ENCODE data around the gene SENP1. TPM values are rescaled to one million over a fixed set of nuclear protein-coding genes. Genes with fewer than 3 reads are reported as not detected.

SENP1 gene
- total and polyA plus RNA-seq, 4 experiments from 2014 or later = 6.1 to 35.1 (median 19.3) TPM

DNA sequence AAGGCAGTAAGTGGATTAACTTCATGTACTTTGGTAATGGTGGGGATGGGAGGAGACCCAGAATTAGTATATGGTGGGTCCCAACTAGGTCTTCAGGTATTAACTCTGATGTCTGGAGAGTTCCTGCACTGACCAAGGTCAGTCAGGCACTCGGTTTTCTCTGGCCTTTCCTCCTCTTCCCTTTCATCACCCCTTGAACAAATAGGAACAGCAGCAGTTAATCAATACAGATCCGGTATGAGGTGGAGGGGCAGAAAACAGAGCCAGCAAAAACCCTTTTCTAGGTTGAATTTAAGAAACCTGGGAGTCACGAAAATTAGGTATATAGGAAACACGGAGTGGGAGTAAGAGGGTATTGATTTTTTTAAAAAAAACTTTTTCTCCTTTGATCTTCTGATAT lies 17.3 kb upstream of the SENP1 start:
- Mint-ChIP-seq H3K36me3 (peaks cover 17 to 23% of the 10 kb centered on the region in 2 donors), H3K4me3 (no peak overlapping the region), H3K27me3 (peaks cover 0 to 2% of the 10 kb centered on the region in 2 donors), H3K27ac (peak overlapping the region in 1 of 7 donors; percentile 23), H3K4me1 (peaks cover 18 to 27% (median 18%) of the 10 kb centered on the region in 4 donors), H3K9me3 (peaks cover 0 to 2% (median 0%) of the 10 kb centered on the region in 8 donors)
- H3K27me3 ChIP-seq (ENCODE audit: insufficient read depth, low read length) = no peaks in the 10 kb centered on the region
- intact Hi-C loops (cut with micrococcal nuclease) = no loop called here
- H3K27ac ChIP-seq (ENCODE audit: low read depth, low read length) = no peak overlapping the region
- H3K4me1 ChIP-seq (ENCODE audit: insufficient read depth, low read length) = peaks cover 15% of the 10 kb centered on the region
- DNase-seq = no peak
- H3K9me3 ChIP-seq (ENCODE audit: control insufficient read depth in 1 of 2, low read length in 2 of 2) = no peaks in the 10 kb centered on the region
- no peak overlapping the region for H3K4me3 ChIP-seq (ENCODE audit: low read length in 2 of 2)
- ChIA-PET POLR2A (ENCODE audit: partially characterized antibody) (no interaction called here), CTCF (ENCODE audit: partially characterized antibody) (no interaction called here)
- H3K36me3 ChIP-seq (ENCODE audit: insufficient read depth, low read length) = no peaks in the 10 kb centered on the region

DNA sequence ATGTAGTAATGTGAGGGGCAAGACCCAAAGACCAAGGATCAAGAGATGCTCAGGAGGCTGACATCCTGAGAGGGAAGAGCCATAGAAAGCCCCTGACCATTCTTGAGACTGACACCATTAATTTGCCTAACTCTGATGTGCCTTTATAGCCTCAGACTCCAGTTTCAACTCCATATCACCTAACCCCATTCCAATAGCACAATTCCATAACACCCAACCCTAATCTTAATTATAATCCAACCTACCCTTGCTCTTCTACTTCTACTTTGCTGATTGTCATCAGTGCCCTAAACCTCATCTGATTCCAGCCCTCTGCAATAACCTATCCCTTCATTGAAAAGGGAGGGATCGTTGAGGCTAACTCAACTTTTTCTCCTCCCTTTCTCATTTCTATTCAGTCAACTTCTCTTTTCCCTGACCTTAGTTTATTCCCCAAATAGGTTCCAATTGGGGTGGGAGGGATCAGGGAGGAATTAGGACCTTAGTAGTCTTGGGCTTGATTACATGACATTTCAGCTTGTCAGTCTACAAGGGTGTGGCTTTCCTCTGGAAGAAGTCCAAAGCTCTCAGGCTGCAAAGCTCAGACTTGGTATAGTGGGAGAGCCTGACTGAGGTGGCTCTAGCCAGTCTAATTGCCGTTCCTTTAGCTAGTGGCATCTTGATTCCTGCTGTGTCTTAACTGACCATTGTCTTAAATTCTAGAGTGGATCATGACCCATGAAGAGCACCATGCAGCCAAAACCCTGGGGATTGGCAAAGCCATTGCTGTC lies 16.4 kb upstream of the SENP1 start:
- Mint-ChIP-seq H3K27me3 (peaks cover 0 to 2% of the 10 kb centered on the region in 2 donors), H3K36me3 (peaks cover 11 to 19% of the 10 kb centered on the region in 2 donors), H3K9me3 (no peaks in the 10 kb centered on the region), H3K27ac (peak overlapping the region in 1 of 7 donors; percentile 11), H3K4me3 (no peak overlapping the region), H3K4me1 (peaks cover 18 to 28% (median 18%) of the 10 kb centered on the region in 4 donors)
- H3K4me1 ChIP-seq (ENCODE audit: insufficient read depth, low read length) = peaks cover 15% of the 10 kb centered on the region
- POLR2A ChIA-PET (ENCODE audit: partially characterized antibody) = no interaction called here
- intact Hi-C loops (cut with micrococcal nuclease) = no loop called here
- CTCF ChIA-PET (ENCODE audit: partially characterized antibody) = no interaction called here
- no peaks in the 10 kb centered on the region for H3K27me3 ChIP-seq (ENCODE audit: insufficient read depth, low read length)
- H3K27ac ChIP-seq (ENCODE audit: low read depth, low read length) = no peak overlapping the region
- no peak for DNase-seq
- no peaks in the 10 kb centered on the region for H3K36me3 ChIP-seq (ENCODE audit: insufficient read depth, low read length)
- H3K9me3 ChIP-seq (ENCODE audit: control insufficient read depth in 1 of 2, low read length in 2 of 2) = no peaks in the 10 kb centered on the region
- no peak overlapping the region for H3K4me3 ChIP-seq (ENCODE audit: low read length in 2 of 2)

GRCh38 chr12:48121522-48121921 lies 15.6 kb upstream of the SENP1 start:
- H3K27ac ChIP-seq (ENCODE audit: low read depth, low read length) = no peak overlapping the region
- H3K36me3 ChIP-seq (ENCODE audit: insufficient read depth, low read length) = no peaks in the 10 kb centered on the region
- Mint-ChIP-seq H3K36me3 (peaks cover 10 to 17% of the 10 kb centered on the region in 2 donors), H3K4me3 (peak overlapping the region in 1 of 8 donors; percentile 16), H3K27ac (peak overlapping the region in 1 of 7 donors; percentile 16), H3K27me3 (peaks cover 0 to 2% of the 10 kb centered on the region in 2 donors), H3K9me3 (no peaks in the 10 kb centered on the region), H3K4me1 (peaks cover 18 to 28% (median 18%) of the 10 kb centered on the region in 4 donors)
- peaks cover 15% of the 10 kb centered on the region for H3K4me1 ChIP-seq (ENCODE audit: insufficient read depth, low read length)
- intact Hi-C loops (cut with micrococcal nuclease) = no loop called here
- DNase-seq = no peak
- ChIA-PET POLR2A (ENCODE audit: partially characterized antibody) (no interaction called here), CTCF (ENCODE audit: partially characterized antibody) (no interaction called here)
- H3K4me3 ChIP-seq (ENCODE audit: low read length in 2 of 2) = no peak overlapping the region
- H3K27me3 ChIP-seq (ENCODE audit: insufficient read depth, low read length) = no peaks in the 10 kb centered on the region
- H3K9me3 ChIP-seq (ENCODE audit: control insufficient read depth in 1 of 2, low read length in 2 of 2) = no peaks in the 10 kb centered on the region

- Mint-ChIP-seq H3K4me3 (peak overlapping the region; percentile 91 to 100 (median 98)), H3K36me3 (peaks cover 8 to 12% of the 10 kb centered on the region in 2 donors), H3K4me1 (peaks cover 18 to 28% (median 18%) of the 10 kb centered on the region in 4 donors), H3K9me3 (no peaks in the 10 kb centered on the region), H3K27me3 (peaks cover 2 to 4% of the 10 kb centered on the region in 2 donors), H3K27ac (peak overlapping the region in 5 of 7 donors; percentile 56 to 98 (median 95))
- ChIA-PET CTCF (ENCODE audit: partially characterized antibody) (interaction anchor here (0.6 to 1.5 kb wide), 4 partner anchors 34 to 69 kb away, joined by 3 to 5 read pairs (median 4); partner anchors contain the start of genes ASB8 and CCDC184), POLR2A (ENCODE audit: partially characterized antibody) (interaction anchor here (1.1 to 2.6 kb wide), 3 partner anchors 13 to 37 kb away, joined by 3 to 28 read pairs (median 14); partner anchors contain the start of genes ASB8 and SENP1)
- H3K36me3 ChIP-seq (ENCODE audit: insufficient read depth, low read length) = no peaks in the 10 kb centered on the region
- peak overlapping the region in 1 of 2 donors; percentile 56 for H3K4me3 ChIP-seq (ENCODE audit: low read length in 2 of 2)
- H3K27me3 ChIP-seq (ENCODE audit: insufficient read depth, low read length) = no peaks in the 10 kb centered on the region
- H3K4me1 ChIP-seq (ENCODE audit: insufficient read depth, low read length) = peaks cover 15% of the 10 kb centered on the region
- no peaks in the 10 kb centered on the region for H3K9me3 ChIP-seq (ENCODE audit: control insufficient read depth in 1 of 2, low read length in 2 of 2)
- DNase-seq = no peak
- H3K27ac ChIP-seq (ENCODE audit: low read depth, low read length) = no peak overlapping the region
- intact Hi-C loops (cut with micrococcal nuclease) = loop anchor here (1.0 kb wide), 1 partner anchor 14 kb away; the partner anchor contains the start of gene SENP1
Observed at GRCh38 chr12:48119834-48120195, 13.9 kb upstream of the SENP1 start.

DNA sequence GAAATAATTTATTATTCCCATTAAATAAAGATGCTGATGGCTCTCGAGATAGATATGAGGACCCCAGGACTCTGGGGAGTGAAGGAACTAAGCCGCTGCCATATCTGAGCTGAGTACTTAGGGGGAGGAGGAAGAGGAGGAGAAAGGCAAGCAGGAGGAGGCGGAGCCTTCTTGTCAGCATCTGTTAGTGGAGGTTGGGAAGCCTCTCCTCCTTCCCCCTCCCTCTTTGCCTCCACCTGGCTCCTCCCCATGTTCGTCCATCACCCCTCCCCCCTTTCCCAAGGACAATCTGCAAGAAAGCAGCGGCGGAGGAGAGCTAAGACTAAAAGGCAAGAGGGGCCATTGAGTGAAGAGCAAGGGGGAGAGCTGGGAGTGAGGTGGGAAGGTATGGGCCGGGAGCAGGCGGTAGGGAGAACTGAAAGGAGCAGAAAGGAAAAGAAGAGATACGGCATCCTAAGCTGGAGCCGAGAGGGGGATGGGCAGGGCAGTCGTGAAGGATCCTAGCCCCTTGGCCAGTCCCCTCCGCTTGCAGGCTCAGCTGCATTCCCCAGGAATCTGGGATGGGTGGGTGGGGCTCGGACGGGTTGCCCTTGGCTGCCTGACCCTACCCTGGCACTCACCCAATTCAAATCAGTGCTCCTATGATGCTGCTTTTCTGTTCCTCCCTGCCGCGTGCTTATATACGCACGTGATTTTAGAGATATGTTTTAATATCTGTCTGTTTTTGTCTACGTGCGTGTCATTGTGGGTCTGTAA lies 13.4 kb upstream of the SENP1 start, which contains the start of gene PFKM:
PFKM (plus strand) TSS at position 287 of the 756 bp plus-strand sequence. CDS start 3,411 bp downstream, outside the sequence.
- peaks cover 8% of the 10 kb centered on the region in 2 donors for H3K36me3 Mint-ChIP-seq
- CTCF ChIA-PET (ENCODE audit: partially characterized antibody) = interaction anchor here (1.1 to 1.5 kb wide), 3 partner anchors 39 to 70 kb away, joined by 3 to 5 read pairs (median 4); partner anchors contain the start of genes ASB8 and CCDC184
- no peaks in the 10 kb centered on the region for H3K9me3 Mint-ChIP-seq
- Histone ChIP-seq H3K27ac (ENCODE audit: low read depth, low read length) (peak within 1 kb of the TSS; percentile 33), H3K9me3 (ENCODE audit: control insufficient read depth in 1 of 2, low read length in 2 of 2) (no peaks in the 10 kb centered on the region), H3K36me3 (ENCODE audit: insufficient read depth, low read length) (no peaks in the 10 kb centered on the region), H3K4me3 (ENCODE audit: low read length in 2 of 2) (peak within 1 kb of the TSS; percentile 56 to 77), H3K4me1 (ENCODE audit: insufficient read depth, low read length) (peaks cover 15% of the 10 kb centered on the region), H3K27me3 (ENCODE audit: insufficient read depth, low read length) (no peaks in the 10 kb centered on the region)
- intact Hi-C loops (cut with micrococcal nuclease) = loop anchor here (1.0 kb wide), 1 partner anchor 13 kb away; the partner anchor contains the start of gene SENP1
- H3K4me1 Mint-ChIP-seq = peaks cover 18 to 28% (median 18%) of the 10 kb centered on the region in 4 donors
- peaks cover 4 to 6% of the 10 kb centered on the region in 2 donors for H3K27me3 Mint-ChIP-seq
- H3K27ac Mint-ChIP-seq = peak within 1 kb of the TSS in 6 of 7 donors; percentile 93 to 98 (median 95)
- peak within 1 kb of the TSS; percentile 91 to 100 (median 98) for H3K4me3 Mint-ChIP-seq
- DNase-seq = peak; percentile 64 to 73 (median 66)
- POLR2A ChIA-PET (ENCODE audit: partially characterized antibody) = interaction anchor here (1.1 to 2.6 kb wide), 3 partner anchors 13 to 38 kb away, joined by 3 to 28 read pairs (median 14); partner anchors contain the start of genes ASB8 and SENP1

DNA sequence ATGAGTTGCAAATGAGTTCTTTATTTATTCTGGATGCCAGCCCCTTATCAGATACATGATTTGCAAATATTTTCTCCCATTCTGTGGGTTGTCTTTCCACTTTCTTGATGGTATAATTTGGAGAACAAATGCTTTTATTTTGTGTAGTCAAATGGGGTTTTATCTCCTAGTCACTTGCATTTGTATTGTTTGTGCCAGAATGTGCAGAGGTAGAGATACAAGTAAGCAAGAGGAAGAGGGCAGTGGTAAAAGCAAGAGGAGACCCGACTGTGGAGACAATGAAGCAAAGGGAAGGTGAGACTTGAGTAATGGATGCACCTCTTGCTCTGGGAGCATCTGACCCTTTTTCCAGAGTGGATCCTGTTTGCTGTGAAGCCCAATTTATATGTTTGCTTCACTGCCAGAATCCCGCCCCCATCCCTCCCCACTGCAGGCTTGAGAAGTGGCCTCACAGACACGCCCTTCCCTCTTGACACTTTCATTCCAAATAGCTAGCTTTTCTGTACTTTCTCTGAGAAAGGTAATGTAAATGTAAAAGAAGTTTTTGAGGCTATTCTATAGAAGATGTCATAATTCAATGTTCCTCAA lies 12.5 kb upstream of the SENP1 start:
- peaks cover 6% of the 10 kb centered on the region in 2 donors for H3K27me3 Mint-ChIP-seq
- H3K4me1 Mint-ChIP-seq = peaks cover 18 to 28% (median 18%) of the 10 kb centered on the region in 4 donors
- CTCF ChIA-PET (ENCODE audit: partially characterized antibody) = interaction anchor here (1.7 kb wide), 1 partner anchor 15 kb away, joined by 3 read pairs; no protein-coding TSS in a partner anchor
- Histone ChIP-seq H3K9me3 (ENCODE audit: control insufficient read depth in 1 of 2, low read length in 2 of 2) (no peaks in the 10 kb centered on the region), H3K27ac (ENCODE audit: low read depth, low read length) (no peak overlapping the region), H3K4me3 (ENCODE audit: low read length in 2 of 2) (peak overlapping the region in 1 of 2 donors; percentile 77), H3K4me1 (ENCODE audit: insufficient read depth, low read length) (peaks cover 15% of the 10 kb centered on the region), H3K36me3 (ENCODE audit: insufficient read depth, low read length) (no peaks in the 10 kb centered on the region), H3K27me3 (ENCODE audit: insufficient read depth, low read length) (no peaks in the 10 kb centered on the region)
- POLR2A ChIA-PET (ENCODE audit: partially characterized antibody) = interaction anchor here (2.2 to 2.6 kb wide), 2 partner anchors 12 to 39 kb away, joined by 14 to 28 read pairs; partner anchors contain the start of genes ASB8 and SENP1
- no peak for DNase-seq
- intact Hi-C loops (cut with micrococcal nuclease) = no loop called here
- peak overlapping the region; percentile 91 to 100 (median 98) for H3K4me3 Mint-ChIP-seq
- peaks cover 5 to 6% of the 10 kb centered on the region in 2 donors for H3K36me3 Mint-ChIP-seq
- peak overlapping the region in 3 of 7 donors; percentile 44 to 98 (median 96) for H3K27ac Mint-ChIP-seq
- no peaks in the 10 kb centered on the region for H3K9me3 Mint-ChIP-seq
